BE2C (cell line): ENCODE data around the gene SPATA17.
A peak's percentile ranks its signal among the peaks of the same experiment; 100 is the strongest.

ENCODE experiments used
- DNase-seq: peaks from one replicate; pipeline ENCODE4 v3.0.0-alpha.2; 2020
- H3K27me3 ChIP-seq: fragments of 250-450 bp; sonication (Bioruptor Pico); 2 replicates; pipeline ENCODE4 v1.5.1; 2020; ENCODE audit warnings: mild to moderate bottlenecking
- H3K36me3 ChIP-seq: fragments of 250-450 bp; sonication (Bioruptor Pico); 2 replicates; pipeline ENCODE4 v1.5.1; 2020; ENCODE audit warnings: mild to moderate bottlenecking
- H3K4me1 ChIP-seq: fragments of 250-450 bp; sonication (Bioruptor Pico); 2 replicates; pipeline ENCODE4 v1.5.1; 2020
- H3K4me3 ChIP-seq: 2 replicates; pipeline ENCODE4 v1.5.1; 2011; ENCODE audit warnings: low read depth, low read length
- H3K9me3 ChIP-seq: fragments of 250-450 bp; sonication (Bioruptor Pico); 2 replicates; pipeline ENCODE4 v1.5.1; 2020
- TF ChIP-seq, protein P1 (sequence below): IDR thresholded peaks from 2 replicates; pipeline ENCODE4 v1.5.1; 2012; ENCODE audit warnings: mild to moderate bottlenecking, low read depth, low read length

SPATA17 gene

DNA sequence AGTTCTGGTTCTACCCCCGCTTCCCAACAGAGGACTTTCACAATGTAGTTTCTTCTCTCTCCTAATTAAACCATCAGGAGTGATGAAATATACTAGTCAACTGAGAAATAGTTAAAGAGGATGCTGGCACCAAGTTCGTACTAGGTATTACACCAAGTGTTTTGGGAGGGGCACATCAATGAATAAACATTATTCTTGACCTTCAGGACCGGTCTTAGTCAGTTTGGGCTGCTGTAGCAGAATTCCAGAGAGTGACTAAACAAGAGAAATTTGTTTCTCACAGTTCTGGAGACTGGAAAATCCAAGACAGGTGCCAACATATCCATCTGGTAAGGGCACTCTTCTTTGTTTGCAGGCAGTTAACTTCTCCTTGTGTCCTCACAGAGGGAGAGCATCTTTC lies 103.8 kb downstream of the SPATA17 start:
- Histone ChIP-seq H3K27me3 (no peaks in the 10 kb centered on the region), H3K9me3 (no peaks in the 10 kb centered on the region), H3K4me3 (no peak overlapping the region), H3K36me3 (no peaks in the 10 kb centered on the region), H3K4me1 (no peaks in the 10 kb centered on the region)
- DNase-seq, result no peak
- TF ChIP-seq, protein P1, sequence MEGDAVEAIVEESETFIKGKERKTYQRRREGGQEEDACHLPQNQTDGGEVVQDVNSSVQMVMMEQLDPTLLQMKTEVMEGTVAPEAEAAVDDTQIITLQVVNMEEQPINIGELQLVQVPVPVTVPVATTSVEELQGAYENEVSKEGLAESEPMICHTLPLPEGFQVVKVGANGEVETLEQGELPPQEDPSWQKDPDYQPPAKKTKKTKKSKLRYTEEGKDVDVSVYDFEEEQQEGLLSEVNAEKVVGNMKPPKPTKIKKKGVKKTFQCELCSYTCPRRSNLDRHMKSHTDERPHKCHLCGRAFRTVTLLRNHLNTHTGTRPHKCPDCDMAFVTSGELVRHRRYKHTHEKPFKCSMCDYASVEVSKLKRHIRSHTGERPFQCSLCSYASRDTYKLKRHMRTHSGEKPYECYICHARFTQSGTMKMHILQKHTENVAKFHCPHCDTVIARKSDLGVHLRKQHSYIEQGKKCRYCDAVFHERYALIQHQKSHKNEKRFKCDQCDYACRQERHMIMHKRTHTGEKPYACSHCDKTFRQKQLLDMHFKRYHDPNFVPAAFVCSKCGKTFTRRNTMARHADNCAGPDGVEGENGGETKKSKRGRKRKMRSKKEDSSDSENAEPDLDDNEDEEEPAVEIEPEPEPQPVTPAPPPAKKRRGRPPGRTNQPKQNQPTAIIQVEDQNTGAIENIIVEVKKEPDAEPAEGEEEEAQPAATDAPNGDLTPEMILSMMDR, result no peak

DNA sequence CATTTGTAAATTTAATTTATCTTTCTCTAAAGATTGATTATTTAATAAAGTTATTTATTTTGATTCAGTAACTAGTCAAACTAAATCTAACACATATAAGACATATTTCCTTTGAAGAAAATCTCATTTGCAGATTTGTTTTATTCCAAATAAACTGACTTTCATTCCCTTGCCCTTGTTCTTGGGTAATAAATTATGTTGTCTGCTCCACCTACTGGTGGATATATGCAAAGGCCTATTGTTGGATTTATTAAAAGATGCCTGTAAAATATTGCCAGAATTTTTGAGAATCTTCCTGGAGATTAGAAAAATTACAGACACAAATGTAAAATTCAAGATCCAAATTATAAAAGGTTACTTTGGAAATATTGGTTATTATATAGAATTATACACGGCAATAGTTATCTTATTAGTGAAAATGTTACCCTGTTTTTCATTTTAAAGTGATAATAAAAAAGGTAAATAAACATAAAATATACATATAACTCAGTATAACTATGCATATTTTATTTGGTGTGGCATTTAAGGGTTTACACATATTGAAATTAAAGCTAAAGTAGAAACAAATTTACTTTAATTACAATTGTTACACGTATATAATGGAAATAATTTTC lies 116.1 kb downstream of the SPATA17 start:
- no peaks in the 10 kb centered on the region for H3K27me3 ChIP-seq
- H3K9me3 ChIP-seq, result no peaks in the 10 kb centered on the region
- H3K36me3 ChIP-seq, result no peaks in the 10 kb centered on the region
- TF ChIP-seq, protein P1, result peak; percentile 69
- DNase-seq, result no peak
- no peak overlapping the region for H3K4me3 ChIP-seq
- no peaks in the 10 kb centered on the region for H3K4me1 ChIP-seq

DNA sequence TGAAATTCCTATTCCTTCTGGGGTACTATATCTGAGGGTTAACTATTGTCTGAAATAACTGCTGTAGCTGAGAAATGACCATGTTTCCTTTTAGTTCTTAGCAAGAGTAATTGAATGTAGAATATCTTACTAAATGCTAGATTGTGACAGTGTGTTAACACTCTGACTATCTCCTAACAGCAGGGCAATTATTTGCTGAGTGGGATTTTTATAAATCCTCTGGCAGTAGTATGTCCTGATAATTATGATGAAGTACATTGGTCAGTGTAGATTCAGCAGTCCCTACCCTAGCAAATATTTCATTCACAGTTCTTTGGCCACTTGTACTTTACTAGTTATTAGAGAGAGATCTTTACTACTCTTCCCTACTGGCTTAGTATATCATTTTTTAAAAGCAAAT lies 138.6 kb downstream of the SPATA17 start:
- Histone ChIP-seq H3K4me3 (no peak overlapping the region), H3K27me3 (no peaks in the 10 kb centered on the region), H3K4me1 (no peaks in the 10 kb centered on the region), H3K36me3 (no peaks in the 10 kb centered on the region), H3K9me3 (no peaks in the 10 kb centered on the region)
- DNase-seq, result no peak
- TF ChIP-seq, protein P1, result no peak

DNA sequence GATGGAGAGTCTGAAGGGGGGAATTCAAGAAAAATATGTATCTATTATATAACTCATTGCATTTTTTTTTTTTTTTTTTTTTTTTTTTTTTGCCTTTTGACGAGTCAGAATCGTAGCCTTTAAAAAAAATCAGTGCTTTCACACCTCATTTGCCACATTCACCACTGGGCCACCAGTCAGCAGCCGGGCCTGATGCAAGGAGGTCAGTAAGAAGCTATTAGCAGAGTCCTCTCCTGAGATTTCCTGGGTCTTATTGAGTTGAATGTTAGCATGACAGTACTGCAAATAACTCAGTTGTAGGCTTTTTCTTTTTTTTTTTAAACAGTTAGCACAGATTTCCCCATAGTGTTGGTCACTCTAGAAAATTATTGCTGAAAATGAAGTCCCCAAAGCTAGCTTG lies 139.8 kb downstream of the SPATA17 start:
- H3K4me3 ChIP-seq, result no peak overlapping the region
- no peak for DNase-seq
- TF ChIP-seq, protein P1, result no peak
- H3K36me3 ChIP-seq, result no peaks in the 10 kb centered on the region
- H3K9me3 ChIP-seq, result no peaks in the 10 kb centered on the region
- H3K27me3 ChIP-seq, result no peaks in the 10 kb centered on the region
- H3K4me1 ChIP-seq, result no peaks in the 10 kb centered on the region

DNA sequence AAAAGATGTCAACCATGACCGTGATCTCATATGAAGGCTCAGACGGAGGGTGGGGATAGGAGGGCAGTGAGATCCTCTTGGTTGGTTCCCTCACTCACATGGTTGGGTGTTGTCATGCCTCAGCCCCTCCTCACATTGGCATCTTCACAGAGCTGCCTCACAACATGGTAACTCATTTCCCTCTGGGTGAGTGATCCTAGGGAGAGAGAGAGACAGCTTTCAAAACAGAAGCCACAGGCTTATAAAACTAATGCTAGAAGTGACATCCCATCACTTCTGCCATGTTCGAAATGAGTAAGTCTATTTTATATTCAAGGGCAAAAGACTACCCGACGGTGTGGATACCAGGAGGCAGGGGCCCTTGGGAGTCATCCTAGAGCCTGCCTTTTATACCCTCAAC lies 145.5 kb downstream of the SPATA17 start:
- no peak overlapping the region for H3K4me3 ChIP-seq
- no peaks in the 10 kb centered on the region for H3K9me3 ChIP-seq
- no peak for DNase-seq
- H3K36me3 ChIP-seq, result no peaks in the 10 kb centered on the region
- TF ChIP-seq, protein P1, result no peak
- no peaks in the 10 kb centered on the region for H3K4me1 ChIP-seq
- no peaks in the 10 kb centered on the region for H3K27me3 ChIP-seq

DNA sequence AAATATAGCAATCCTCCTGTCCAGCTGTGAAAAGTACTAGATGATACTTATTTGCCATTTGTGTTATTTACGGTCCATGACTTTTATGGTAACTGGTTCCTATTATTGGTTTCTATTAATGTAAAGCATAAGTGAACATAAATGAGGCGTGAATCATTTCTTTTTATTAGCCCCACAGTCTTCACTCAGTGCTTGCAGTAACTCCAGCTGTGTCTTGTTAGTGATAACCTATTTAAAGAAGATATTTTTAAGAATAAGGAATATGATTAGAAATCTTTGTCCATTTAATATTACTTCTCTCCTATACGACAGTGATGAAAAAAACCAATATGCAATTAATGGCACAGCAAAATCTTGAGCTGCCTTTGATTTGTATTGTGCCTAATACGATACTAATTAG lies 149.9 kb downstream of the SPATA17 start:
- H3K27me3 ChIP-seq, result no peaks in the 10 kb centered on the region; the same call in 1 of the 2 replicates
- H3K36me3 ChIP-seq, result no peaks in the 10 kb centered on the region
- DNase-seq, result no peak
- H3K4me1 ChIP-seq, result no peaks in the 10 kb centered on the region
- H3K9me3 ChIP-seq, result no peaks in the 10 kb centered on the region
- TF ChIP-seq, protein P1, result no peak
- no peak overlapping the region for H3K4me3 ChIP-seq
